NCI-H526 (cell line): ENCODE data around the gene HOXA2.

ENCODE experiments used
- DNase-seq, 2 experiments: peaks; one replicate each; lab custom pipeline; 2025; lab: John Stamatoyannopoulos, UW

HOXA2 gene

DNA sequence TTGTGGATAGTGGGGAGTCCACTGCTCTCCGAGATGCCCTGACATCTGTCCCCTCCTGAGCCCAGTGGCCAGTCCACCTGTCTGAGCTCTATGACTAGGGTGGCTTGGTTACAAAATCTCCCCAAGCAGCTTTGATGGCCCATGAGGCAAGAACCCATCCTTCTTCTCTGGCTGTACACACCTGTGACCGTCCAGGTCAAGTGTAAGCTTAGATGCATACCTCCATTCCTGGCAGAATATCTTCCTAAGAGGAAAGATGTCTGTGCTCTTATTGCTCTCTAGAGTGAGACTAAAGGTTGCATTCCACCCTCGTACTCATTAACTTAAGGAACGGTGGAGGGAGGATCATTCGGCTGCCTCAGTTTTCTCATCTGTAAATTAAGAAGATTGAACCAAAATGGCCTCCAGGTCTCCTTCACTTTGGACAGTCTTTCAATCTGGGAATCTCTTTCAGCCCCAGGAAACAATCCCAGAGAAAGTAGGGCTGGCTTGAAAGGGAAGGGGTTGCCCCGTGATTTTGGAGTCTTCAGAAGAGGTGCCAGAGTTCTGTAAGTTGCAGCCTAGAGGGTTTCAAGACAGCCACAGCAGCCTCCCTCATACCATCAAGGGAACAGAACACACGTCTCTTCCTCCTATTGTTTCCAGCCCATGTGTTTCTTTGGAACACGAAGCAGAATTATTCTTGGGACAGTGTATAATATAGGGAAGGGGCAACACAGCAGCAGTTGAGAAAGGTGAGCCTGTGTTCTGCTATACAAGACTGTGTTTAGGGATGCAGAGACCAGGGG, 22.6 kb upstream of the HOXA2 start:
- DNase-seq, result no peak

DNA sequence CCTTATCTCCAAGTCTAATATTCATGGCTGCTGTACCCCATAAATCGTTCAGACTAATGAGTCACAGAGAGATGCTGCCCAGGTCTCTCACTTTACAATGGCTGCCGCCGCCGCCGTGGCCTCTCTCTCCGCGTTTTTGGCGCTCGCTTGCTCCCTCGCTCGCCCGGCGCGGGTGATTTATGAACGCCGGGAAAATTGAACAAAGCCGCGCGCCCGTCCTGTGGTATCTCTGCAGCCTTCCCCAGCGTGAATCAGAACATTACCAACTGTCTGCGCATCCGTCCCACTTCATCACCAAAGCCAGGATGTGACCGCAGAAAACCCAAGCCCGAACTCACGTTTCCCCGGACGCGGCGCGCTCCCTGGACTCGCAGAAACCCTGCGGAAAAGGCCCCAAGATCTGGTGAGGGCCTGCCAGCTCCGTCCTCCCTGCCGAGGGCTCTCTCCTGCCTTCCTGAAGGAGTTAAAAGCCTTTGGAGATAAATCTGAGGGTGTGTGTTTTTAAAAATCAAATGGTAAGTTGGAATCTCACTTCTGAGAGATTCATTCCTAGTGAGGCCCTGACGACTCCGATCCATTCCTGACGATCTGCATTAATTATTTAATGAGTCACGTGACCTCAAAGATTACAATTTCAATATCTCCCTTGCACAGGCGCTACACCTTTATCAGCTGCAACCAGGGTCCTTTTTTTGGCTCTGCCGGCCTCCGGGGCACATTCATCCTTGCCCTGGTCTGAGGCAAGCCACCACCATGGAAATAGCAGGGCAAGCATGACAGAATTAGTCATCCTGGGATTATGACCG, 21.8 kb upstream of the HOXA2 start:
- DNase-seq, result no peak

DNA sequence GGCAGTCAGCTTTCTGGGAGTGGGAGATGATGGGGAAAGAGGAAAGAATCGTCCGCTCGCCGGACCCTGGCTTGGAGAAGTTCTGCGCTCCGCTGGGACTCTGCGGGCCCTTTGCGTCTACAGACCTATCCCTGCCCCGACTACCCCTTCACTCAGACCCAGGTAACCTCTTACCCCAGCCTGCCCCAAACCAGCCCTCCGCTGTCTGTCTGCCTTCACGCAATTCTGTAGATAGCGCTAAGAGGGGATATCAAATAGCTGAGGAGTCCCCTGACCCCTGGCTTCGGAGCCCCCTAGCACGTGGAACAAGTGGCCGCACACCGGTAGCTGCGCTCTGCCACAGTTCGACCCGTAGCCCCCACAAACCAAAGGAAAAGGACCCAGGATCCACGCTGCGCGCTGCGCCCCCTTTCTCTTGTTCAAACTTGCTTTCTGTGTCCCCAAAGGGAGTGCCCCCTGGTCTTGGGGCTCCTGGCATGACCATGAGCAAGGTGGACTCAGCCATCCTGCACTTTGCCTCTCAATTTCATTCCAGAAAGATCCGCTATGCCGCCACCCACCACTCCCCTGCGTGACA, 21.1 kb upstream of the HOXA2 start:
- no peak for DNase-seq

DNA sequence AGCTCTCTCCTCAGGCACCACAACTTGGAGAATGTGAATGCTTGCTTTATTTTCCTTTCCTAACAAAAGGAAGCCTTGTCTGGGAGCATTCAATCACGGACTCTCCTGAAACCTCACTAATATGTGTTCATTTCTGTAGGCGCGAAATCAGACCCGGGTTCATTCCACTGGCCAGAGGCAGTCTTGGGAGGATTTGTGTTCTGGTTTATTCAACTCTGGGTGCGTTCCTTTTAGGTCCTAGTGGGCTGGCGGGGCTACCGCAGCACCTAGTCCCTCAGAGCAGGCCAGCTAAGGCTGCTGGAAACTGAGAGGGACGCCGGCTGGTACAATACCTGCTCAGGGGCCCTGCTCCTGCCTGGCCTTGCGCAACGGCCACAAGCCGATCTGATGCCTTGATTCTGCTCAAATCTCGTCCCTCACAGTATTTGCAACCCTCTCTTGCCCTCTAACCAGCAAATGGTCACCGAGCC, 20.6 kb upstream of the HOXA2 start:
- peak in 1 of 2 experiments; percentile 38 for DNase-seq

GRCh38 chr7:27122077-27122910, 19.8 kb upstream of the HOXA2 start:
- DNase-seq, result no peak

DNA sequence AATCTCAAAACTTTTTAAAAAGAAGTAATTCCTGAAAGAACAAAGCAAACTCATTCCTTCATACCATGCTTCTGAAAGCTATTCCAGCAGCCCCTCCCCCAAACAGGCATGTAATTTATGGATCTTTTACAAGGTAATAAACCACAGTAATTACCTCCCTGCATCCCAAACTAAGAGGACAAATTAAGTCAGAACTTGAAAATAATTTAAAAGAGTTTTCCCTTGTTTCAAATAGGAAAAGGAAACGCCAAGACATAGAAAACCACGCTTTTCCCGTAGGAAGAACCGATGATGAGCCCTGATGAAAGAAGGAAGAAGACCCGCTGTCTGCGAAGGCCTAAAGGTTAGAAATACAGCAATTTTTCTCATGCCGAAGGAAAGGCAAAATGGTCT, 19.2 kb upstream of the HOXA2 start:
- no peak for DNase-seq

GRCh38 chr7:27119412-27119911, 17.0 kb upstream of the HOXA2 start:
- no peak for DNase-seq

DNA sequence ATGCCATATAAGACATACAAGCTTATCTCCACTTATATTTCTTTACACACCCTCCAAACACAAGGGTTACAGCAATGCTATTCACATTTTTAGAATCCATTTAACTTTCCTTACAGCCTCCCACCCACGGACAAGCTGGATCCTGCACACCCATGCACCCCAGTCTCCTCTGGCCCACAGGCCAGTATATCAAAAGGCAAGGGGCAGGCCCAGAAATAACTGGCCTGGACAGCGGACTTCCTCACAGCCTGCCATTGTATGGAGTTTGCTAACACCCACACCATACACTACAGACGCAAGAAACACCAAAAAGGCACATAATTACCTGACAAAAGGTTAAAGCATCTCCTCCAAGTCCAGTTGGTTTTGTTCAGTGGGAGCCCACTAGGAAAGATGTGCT, 16.1 kb upstream of the HOXA2 start:
- DNase-seq, result no peak

DNA sequence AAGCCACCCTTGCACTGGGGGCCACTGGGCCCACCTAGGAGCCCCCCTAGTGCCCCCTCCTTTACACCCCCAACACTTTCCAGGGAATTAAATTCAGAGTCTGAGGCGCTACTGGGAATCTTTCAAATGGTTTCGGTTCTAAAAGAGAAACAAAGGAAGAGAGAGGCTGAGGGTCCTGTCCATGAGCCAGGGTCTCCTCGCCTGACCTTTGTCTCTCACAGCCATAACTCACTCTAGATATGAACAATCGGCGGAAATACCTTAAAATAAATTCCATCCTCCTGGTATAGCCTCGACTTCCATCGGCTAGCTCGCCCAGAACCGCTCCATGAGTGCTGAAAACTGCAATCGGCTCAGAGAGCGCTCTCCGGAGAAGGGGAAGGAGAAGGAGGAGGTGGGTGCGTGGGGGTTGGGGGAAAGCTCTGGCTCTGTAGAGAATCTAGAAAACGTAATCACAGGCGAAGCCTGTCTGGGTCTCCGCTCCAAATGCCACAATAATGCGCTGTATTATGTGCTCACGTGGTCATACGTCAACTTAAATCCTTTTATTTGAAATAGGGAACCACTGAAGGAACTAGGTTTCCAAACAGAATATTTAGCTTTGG, 15.5 kb upstream of the HOXA2 start:
- no peak for DNase-seq

- no peak for DNase-seq
These were observed 14.7 kb upstream of the HOXA2 start for GRCh38 chr7:27116962-27117886.

- peak in 1 of 2 experiments; percentile 45 for DNase-seq
These were observed 13.8 kb upstream of the HOXA2 start for GRCh38 chr7:27116031-27116961.

- peak in 1 of 2 experiments; percentile 67 for DNase-seq
These were observed 12.9 kb upstream of the HOXA2 start for GRCh38 chr7:27115221-27116026.

GRCh38 chr7:27114881-27115220, 12.4 kb upstream of the HOXA2 start:
- no peak for DNase-seq

DNA sequence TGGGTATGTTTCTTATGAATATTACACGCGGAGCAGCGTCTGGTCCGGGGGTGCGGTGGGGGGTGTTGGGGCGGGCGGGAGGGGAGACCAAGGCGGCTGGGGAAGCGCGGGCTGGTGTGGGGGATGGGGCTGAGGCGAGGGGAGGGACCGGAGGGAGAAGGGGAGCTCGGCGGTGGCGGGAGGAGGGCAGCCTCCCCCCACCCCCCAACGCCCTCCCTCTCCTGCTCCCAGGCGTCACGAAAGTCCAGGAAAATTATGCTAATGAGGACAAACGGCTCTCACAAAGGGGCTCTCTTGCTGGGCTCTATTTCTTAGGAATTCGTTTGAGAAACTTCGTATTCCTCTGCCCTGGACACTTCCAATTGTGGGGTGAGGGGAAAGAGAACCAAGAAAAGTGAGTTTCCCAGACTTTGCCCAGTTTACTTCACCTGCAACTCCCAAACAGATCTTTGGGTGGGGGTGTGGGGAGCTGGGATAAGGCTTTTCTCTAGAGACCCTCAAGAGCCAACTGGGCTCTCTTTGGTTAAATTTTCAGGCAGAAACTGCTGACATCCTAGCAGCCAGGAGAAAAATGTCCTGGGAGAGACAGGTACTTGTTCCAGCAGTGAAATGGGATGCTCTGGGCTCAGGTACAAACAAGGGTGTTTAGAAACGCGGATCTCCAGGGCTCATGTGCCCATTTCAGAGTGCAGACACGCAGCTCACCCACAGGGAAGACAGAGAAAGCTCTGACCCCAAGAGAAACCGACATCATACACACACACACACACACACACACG, 11.7 kb upstream of the HOXA2 start:
- DNase-seq, result peak in 1 of 2 experiments; percentile 90

- DNase-seq, result peak in 1 of 2 experiments; percentile 83
These were observed 10.8 kb upstream of the HOXA2 start for GRCh38 chr7:27112955-27113949.

GRCh38 chr7:27112361-27112760, 9.9 kb upstream of the HOXA2 start:
- DNase-seq, result no peak
